Stimulated activated CD8-positive, alpha-beta memory T cell treated with anti-CD3 and anti-CD28 coated beads, Interleukin-7, amount 100 ng/mL, for 24 hours (primary cell): ENCODE results near the gene RTKN.
A peak's percentile ranks its signal among the peaks of the same experiment; 100 is the strongest.
"Not testable (repeated sequence)": the region's sequence is repeated elsewhere in the genome, so short reads cannot be mapped to it uniquely, and the experiment has no call there.

Experiments used
- DNase-seq: peaks from one replicate; pipeline ENCODE4 v3.0.0-alpha.2; 2020; ENCODE audit warnings: low read depth

The RTKN gene

DNA sequence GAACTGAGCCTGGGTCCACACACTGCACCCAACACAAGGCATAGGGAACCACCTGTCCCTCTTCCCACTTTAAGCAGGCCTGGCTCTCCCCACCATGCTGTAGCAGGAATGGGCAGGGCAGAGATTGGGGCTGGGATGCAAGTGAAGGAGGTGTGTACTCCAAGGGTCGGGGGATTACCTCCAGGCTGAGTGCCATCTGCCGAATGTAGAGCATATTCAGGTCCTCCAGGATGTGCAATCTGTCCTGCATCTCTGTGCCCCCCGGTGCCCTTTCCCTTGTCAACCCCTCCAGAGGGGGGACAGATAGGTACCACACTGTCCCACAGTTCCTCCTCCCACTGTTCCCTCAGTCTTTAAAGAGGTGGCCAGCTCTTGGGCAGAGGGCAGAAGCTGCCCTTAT, 2.4 kb downstream of the RTKN start:
- no peak for DNase-seq

DNA sequence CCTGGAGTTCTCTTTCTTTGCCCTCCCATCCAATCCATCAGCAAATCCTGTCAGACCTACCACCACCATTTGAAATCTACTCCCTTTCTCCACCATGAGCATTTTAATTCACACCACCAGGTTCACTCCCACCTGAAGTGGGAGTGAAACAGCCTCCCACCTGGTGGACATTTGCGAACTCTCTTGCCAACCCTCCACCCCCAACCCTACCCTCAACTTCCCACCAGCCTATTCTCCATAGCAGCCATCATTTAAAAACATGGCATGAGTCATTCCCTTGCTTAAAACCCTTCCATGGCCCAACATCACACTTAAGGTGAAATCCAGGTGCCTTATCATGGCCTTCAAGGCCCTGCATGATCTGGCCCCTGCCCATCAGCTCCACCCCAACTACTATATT, 3.5 kb downstream of the RTKN start:
- DNase-seq, result no peak

DNA sequence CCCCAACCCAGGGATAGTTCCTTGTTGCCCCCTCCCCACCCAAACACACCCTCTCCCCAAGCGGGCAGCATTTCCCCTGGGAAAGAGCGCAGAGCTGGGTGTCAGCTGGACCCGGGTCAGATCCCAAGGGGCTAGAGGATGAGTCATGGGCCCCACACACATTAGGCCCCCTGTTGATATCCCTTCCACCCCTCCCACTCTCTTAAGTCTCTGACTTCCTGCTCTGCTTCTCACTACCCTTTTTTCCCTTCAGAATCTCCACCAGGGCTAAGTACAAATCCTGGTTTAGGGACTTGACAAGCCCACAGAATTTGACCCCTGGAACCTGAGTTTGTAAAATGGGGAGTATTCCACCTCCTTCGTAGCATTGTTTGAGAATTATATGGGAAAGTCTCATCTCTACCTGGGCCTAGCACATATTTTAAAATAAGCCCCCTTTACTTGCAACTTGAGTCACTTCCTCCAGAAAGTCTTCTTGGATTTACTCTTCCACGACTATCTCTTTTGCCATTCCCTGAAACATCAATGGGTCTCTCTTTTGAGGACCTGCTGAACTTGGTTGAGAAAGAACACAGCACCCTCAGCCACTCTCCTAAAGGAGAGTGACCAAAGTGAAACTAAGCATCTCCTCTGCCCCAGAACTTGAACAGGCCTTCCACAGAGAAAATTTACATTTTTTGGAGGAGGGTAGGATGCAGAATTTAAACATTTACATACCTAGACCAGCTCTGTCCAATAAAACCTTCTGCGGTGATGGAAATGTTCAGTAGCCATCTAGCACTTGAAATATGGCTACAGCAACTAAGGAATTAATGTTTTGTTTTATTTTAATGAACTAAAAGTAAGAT, 4.7 kb downstream of the RTKN start:
- DNase-seq, result no peak

DNA sequence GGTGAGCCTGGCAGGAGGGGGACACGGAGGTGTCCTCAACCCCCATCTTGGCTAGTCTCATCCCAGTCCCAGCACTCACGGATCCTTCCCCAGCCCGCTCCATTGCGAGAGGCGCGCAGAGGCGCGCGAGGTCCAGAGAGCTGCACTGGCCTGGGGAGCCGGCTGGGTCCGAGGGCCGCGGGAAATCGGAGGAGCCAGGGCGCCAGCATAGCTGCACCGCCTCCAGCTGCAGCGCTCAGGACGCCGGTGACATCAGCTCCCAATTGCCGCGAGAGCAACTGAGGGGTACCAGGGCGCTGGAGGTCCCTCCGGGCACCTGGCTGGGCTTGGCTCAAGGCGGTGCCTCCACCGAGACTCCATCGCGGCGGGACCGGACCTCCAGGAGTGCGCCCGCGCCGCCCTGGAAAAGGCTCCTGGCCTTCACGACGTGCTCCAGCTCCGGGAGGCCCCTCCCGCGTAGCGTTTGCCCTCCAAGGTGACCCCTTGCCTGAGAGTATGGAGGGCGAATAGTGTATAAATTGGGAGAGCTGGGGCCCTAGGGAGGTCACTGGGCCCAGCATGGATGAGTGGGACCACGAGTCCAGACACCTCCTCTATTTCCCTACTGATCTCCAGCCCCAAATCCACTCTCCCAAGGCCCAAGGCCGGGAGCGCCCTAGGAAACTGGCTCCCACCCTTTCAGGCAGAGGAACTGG, 5.5 kb downstream of the RTKN start:
- DNase-seq, result no peak

DNA sequence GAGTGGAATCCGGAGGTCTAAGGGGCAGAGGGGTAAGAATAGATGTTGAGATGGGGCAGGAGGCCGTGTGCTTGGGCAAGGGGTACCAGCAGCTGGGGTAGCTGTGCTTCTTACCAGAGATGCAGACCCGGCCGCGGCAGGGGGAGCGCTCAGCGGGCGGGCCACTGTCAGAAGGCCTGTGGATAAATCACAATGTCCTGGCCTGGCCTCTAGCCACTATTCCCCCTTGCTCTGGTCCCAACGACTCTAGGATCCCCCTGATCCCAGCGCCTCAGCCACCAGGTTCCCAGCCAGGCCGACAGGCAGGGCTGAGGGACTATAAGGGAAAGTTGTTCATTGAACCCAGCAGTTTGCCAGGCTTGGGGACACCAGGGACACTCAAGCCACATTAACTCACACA, 11.2 kb downstream of the RTKN start:
- DNase-seq, result no peak

DNA sequence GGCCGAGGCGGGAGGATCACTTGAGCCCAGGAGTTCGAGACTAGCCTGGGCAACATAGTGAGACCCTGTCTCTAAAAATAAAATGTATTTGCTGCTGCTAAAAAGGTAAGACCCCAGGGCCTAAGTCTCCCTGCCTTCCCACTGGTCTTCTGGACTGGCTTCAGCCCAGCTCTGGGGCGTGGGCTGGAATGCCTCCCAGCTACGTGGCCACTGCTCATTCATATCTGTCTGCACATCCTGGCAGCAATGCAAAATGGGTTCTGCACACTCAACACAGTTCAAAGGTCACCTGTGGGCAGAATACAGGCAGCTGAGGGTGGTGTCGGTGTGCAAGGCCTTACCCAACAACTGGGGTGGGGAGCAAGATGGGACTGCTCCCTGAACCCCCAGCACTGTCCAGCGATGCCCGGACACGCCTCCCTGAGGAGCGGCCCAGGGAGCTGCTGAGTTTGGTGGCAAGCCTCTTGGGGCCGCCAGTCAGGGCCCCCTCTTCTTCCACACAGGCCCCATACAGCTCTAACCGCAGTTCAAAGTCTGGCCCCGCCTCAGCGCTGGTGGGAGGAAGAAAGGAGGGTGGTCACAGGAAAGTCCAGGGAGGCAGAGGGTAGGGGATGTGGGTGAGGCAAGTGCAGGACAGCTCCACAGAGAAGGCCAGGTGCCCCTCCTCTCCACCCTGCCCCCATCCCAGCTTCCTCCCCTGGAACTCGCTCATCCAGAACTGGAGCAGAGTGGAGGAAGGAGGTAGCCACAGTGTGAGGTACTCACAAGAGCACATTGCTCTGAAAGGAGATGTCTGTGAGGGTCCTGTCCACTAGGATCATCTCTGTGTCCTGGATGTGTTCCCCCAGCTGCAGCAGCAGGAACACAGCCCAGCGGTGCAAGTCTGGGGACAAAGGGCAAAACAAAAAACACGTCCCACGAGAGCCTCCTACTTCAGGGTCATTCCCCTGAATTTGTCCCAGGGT, 12.0 kb downstream of the RTKN start:
- no peak for DNase-seq

DNA sequence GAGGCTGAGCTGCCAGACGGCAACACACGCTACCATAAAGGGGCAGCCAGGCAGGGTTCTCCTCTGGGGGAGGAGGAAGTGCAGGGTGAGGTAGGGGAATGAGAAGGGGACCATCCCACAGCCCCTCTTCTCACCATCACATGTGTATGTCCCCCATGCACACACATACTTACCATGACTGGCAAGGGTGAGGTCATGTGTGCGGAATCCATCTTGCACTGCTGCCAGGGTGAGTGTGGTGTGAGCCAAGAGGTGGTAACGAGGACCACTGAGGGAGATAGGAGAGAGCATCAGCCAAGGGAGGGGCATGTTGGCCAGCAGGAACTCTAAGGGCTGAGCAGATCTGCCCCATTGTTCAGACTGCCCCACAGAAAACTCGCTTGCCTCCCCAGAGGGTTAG, 13.1 kb downstream of the RTKN start:
- no peak for DNase-seq

DNA sequence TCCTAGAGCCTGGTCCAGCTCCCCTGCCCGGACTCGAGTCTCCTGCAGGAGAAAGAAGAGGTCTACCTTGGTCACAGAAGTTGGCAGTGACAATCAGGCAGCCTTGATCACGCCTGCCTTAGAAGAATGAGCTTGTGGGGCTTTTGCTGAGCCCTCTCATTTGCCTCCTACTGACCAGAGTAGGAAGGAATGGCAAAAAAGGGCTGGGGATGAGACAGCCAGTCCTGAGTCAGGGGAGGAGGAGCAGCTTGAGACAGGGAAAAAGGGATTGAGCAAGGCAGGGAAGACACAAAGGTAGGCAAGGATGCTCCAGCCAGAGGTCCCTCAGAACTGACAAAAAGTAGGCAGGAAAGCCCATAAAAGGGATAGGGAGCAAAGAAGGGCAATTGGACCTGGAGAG, 14.2 kb downstream of the RTKN start:
- no peak for DNase-seq

DNA sequence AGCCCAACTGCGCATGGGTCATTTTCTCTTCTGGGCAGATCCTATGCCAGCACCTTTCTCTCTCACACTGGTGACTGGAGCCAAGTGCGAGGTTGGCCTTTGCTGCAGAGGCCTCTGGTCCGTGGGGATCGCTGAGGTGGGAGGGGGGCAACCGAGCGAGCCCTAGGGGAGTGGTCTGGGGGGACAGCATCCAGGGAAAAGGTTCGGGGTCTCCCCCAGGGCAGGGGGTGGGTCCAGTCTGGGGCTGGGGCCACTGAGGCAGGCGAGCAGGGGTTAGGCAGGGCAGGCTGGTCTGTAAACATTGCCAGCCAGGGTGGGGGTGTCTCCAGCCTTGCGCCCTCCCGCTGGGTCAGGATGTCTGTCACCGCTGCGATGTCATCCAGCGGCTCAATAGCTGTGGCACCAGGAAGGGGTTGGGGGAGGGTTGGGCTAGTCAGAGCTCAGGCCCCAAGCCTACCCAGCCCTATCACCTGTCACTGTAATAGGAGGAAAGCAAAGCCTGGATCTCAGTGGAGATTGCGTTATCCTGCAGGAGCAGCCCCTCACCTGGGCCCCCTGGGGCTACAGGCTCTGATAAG, 15.5 kb downstream of the RTKN start:
- no peak for DNase-seq

DNA sequence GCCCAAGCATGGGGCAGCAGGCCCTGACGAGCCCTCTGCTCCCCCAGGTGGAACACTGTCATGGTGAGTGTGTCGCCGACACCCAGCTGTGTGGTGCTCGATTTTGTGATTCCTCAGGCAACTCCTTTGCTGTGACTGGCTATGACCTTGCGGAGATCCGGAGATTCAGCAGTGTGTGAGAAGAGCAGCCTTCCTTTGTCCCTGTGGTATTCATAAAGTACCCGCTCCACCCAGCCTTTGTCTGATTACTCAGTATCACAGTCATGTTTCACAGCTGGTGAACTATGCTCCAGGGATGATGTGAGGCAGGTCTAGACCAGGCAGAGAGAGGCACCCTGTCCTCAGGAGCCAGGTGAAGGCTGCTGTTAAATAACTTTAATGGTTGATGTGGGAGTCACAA, 16.2 kb downstream of the RTKN start:
- DNase-seq, result no peak

DNA sequence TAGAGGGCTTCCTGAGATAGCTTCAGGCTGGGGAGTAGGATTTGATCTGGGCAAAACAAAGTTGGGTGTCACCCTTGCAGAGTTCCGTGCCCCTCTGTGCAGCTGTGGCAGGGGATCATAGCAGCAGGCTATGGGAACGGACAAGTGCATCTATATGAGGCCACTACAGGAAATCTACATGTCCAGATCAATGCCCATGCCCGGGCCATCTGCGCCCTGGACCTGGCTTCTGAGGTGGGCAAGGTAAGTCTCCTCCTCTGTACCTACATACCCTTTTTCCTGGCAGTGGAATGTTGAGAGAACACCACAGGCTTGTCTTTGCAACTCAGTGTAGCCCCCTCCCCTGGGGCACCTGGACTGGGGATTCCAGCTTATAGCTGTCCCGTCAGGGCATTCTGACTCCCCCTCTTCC, 16.7 kb downstream of the RTKN start:
- no peak for DNase-seq

DNA sequence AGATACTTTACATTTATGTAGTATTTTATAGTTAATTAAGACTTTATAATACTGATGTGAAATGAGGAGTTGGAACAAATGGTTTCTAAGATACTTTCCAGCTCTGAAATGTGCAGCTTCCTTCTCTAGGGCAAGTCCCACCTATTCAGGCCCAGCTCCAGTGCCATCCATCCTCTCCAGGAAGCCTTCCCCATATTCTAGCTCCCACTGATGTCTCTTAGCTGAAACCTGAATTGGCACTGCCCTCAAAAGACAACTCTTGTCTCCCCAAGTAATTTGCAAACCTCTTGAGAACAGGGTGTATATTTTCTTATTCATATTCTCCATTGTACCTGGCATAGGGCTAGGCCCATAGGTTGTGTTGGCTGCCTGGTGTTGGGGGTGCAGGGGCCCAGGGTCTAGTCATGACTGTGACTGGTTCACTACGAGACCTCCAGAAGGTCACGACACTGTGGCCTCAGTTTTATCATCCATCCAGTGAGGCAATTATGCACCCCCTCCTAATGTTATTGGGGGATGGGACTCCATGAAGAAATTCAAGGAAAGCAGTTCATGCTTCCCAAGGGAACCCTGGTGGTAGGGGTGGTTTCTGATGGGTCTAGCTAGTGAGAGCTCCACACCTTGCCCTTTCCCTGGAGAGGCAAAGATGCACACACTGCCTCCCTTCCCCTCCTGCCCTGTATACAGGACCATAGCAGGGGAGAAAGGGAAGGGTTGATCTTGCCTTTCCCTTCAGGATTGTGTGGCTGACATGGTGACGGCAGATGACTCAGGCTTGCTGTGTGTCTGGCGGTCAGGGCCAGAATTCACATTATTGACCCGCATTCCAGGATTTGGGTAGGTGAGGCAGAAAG, 17.4 kb downstream of the RTKN start:
- no peak for DNase-seq

DNA sequence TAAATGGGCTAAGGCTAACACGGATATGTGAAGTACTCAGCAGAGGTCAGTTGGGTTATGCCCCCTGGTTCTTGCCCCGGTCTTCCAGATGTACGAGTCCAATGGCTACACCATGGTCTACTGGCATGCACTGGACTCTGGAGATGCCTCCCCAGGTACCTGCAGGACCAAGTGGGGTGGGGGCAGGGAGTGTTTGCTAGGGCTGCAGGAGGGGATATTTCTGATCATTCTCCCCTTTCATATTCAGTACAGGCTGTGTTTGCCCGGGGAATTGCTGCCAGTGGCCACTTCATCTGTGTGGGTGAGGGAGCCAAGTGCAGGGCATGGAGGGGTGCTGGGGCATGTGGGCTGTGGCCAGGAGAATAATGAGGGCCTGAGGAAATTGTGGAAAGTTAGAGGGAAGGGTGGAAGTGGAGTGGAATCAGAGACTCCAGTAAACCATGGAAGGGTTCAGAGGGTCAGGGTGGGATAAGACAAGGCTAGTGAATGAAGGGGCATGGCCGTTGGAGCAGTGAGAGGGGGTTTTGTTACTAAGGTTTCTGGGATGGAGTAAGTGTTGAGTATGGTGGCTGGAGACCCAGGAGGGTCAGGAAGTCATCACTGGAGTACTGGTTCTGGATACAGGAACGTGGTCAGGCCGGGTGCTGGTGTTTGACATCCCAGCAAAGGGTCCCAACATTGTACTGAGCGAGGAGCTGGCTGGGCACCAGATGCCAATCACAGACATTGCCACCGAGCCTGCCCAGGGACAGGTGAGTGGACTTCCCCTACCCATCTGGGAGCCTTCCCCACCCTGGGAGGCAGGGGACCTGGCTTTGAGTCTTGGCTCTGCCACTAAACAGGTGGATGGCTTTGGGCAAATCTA, 18.3 kb downstream of the RTKN start:
- DNase-seq, result no peak

DNA sequence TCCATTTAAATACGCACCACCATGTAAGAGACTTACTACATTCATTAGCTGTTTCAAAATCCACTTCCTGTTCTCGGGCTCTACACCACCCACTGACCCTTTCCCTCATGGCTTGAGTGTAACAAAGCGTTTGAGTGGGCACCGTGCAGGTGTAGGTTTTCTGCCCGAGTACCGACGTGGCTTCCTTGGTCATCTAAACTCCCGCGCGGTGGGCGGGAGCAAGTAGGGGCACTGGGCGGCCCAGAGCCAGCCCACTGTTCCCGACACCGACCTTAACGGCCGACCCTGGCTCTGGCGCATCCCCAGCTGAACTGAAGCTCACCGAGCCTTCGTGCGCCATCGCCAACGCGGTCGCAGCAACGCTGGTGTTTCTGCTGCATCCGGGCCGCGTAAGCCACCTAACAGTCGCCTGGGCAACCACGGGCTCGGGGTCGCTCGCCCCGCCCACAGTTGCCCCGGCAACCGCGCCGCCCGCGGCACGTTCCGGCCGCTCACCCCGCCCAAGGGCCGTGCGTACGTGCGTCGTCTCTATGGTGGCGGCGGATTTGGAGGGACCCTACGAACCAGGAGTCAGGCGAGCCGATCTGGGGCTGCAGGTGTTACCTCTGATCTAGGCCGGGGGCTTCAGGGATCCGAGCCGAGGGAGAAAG, 20.4 kb downstream of the RTKN start, which contains the start of the genes C2orf81 and WDR54:
TSS of gene C2orf81 (minus strand) at position 399 of the 650 bp plus-strand sequence. CDS start at position 340, 59 bp downstream.
TSS of gene WDR54 (plus strand) at position 510 of the 650 bp plus-strand sequence. CDS start 424 bp downstream, outside the sequence.
- DNase-seq, result peak; percentile 77

DNA sequence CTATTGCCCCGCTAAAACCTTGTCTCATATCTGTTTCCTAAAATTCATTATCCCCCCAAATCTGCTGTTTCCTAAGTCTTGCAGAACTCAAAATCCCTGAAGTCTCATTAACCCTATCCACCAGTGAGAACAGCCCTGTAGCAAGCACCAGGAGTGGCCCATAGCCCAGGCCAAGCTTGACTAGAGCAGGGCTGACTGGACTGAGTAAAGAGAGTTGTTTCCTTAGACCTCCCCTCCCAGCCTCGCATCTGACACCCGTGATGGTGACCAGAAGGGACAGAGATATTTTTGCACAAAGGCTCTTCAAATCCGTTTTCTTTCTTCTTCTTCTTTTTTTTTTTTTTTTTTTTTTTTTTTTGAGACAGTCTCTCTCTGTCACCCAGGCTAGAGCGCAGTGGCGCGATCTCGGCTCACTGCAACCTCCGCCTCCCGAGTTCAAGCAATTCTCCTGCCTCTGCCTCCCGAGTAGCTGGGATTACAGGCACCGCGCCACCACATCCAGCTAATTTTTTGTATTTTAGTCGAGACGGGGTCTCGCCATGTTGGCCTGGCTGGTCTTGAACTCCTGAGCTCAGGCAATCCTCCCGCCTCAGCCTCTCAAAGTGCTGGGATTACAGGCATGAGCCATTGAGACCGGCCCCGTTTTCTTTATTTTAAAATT, 21.2 kb downstream of the RTKN start:
- DNase-seq, result not testable (repeated sequence)

DNA sequence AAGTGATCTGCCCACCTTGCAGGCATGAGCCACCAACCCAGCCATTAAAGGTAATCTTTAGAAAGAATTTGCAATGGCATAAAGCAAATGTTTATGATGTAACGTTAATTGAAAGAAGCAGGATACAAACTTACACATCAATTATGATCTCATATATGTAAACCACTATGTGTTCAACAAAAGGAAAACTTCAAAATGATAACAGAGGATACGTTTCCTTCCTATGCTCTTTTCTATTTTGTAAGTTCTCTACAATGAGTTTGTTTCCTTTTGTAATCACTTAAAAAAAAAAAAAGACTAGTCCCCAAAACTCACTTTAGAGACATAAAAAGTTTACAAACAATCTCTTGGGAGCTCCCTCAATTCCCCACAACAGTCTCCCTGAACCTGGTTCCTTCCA, 21.7 kb downstream of the RTKN start:
- DNase-seq, result no peak

DNA sequence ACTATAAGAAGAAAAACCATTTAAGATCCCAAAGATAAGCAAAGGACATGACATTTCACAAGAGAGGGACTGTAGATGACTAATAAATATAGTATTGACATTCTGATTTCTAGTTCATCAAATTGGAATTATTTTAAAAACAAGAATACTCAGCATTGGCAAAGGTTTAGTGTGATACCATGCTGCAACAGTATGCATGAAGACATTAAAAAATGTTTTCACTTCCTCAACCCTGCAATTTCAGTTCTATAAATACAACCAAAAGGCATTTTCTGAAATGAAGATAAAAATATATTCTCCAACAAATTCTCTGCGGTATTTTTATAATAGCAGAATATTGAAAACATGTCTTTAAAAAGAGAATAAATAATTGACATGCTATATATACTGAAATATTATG, 22.4 kb downstream of the RTKN start:
- DNase-seq, result no peak

DNA sequence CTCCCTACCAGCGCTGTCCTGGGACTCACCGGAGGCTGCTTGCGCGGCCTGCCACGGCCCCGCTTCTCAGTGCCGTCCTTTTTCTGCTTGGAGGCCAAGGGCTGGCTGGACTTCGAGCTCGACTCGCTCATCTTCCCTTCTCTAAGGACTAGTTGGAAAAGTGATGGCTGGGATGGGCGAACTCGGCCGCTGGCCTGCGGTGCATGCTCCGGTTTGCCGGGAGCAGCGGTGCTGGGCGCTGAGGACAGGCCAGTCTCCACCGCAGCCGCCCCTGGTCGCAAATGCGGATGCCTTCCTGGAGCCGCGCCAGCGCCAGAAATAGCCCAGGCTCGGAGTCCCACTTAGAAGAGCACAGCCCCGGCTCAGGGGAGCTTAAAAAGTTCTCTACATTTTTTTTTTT, 23.4 kb downstream of the RTKN start:
- no peak for DNase-seq

DNA sequence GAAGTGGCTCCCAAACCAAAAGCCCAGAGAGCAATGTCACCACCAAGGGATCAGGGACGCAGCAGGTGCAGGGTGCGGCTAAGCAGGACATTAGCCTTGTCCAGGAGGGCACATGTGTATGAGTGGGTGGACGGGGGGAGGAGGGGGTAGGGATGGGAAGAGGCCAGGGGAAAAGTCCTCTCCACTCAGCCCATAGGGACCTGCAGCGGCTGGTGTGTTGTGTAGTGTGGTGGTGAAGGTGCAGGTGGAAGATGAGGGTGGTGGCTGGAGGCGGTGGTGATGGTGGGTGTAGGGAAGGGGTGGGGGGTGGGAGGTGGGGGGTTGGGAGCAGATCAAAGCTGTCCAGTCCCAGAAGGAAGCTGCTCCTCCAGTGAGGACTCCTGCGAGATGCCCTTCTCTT, 24.0 kb downstream of the RTKN start:
- DNase-seq, result no peak
